Endodermal cell (in vitro differentiated cells): ENCODE measurements around the gene CEACAM1. TPM values are rescaled to one million over a fixed set of nuclear protein-coding genes. Genes with fewer than 3 reads are reported as not detected.
"Not testable (repeated sequence)": the region's sequence is repeated elsewhere in the genome, so short reads cannot be mapped to it uniquely, and the experiment has no call there.

Source experiments
- DNase-seq: peaks from one replicate; pipeline ENCODE4 v3.0.0-alpha.2; 2017
- H3K27ac ChIP-seq: 2 replicates; pipeline ENCODE4 v1.5.1; 2013; ENCODE audit warnings: mild to moderate bottlenecking, low read depth, low read length, moderate library complexity
- H3K27me3 ChIP-seq: 2 replicates; pipeline ENCODE4 v1.6.1; 2013; ENCODE audit warnings: mild to moderate bottlenecking, low read length, moderate library complexity; ENCODE audit not compliant: insufficient read depth, control insufficient read depth, poor library complexity, severe bottlenecking
- H3K36me3 ChIP-seq: 2 replicates; pipeline ENCODE4 v1.7.0; 2013; ENCODE audit warnings: mild to moderate bottlenecking, low read length, moderate library complexity; ENCODE audit not compliant: control insufficient read depth, insufficient read depth
- H3K4me1 ChIP-seq: one replicate; pipeline ENCODE4 v1.7.0; 2013; ENCODE audit warnings: low read length; ENCODE audit not compliant: control insufficient read depth, insufficient read depth
- H3K4me3 ChIP-seq: 2 replicates; pipeline ENCODE4 v1.5.1; 2013; ENCODE audit warnings: mild to moderate bottlenecking, low read length, moderate library complexity
- H3K9ac ChIP-seq: 2 replicates; pipeline ENCODE4 v1.6.1; 2013; ENCODE audit warnings: mild to moderate bottlenecking, low read length, moderate library complexity; ENCODE audit not compliant: poor library complexity, severe bottlenecking; ENCODE audit errors: extremely low read depth
- H3K9me3 ChIP-seq: 2 replicates; pipeline ENCODE4 v1.6.1; 2013; ENCODE audit warnings: mild to moderate bottlenecking, low read length, moderate library complexity; ENCODE audit not compliant: control insufficient read depth
- H3K27ac Mint-ChIP-seq: 2 replicates; pipeline ENCODE4 v1.8.0; 2020; ENCODE audit warnings: mixed read lengths
- H3K27me3 Mint-ChIP-seq: 2 replicates; pipeline ENCODE4 v1.8.0; 2021; ENCODE audit warnings: mild to moderate bottlenecking, mixed read lengths; ENCODE audit not compliant: insufficient read depth
- H3K36me3 Mint-ChIP-seq: 2 replicates; pipeline ENCODE4 v1.8.0; 2020; ENCODE audit warnings: low read depth, mixed read lengths
- H3K4me1 Mint-ChIP-seq: 2 replicates; pipeline ENCODE4 v1.8.0; 2020; ENCODE audit warnings: mixed read lengths
- H3K4me3 Mint-ChIP-seq: 2 replicates; pipeline ENCODE4 v1.8.0; 2020; ENCODE audit warnings: mild to moderate bottlenecking, moderate library complexity, mixed read lengths
- H3K9me3 Mint-ChIP-seq: 2 replicates; pipeline ENCODE4 v1.8.0; 2020; ENCODE audit warnings: mild to moderate bottlenecking, mixed read lengths
- CTCF ChIP-seq: fragments of 200-600 bp; sonication (generic); conservative IDR thresholded peaks from 2 replicates; pipeline ENCODE4 v1.5.0; 2021; ENCODE audit warnings: antibody characterized with exemption, mild to moderate bottlenecking
- WGBS, 2 experiments: methylation state at CpG; one replicate each; pipeline versions ENCODE4 v1.1.5 to v1.1.7; 2013; ENCODE audit warnings: missing lambda C conversion rate in 2 of 2, mixed read lengths in 1 of 2; ENCODE audit not compliant: insufficient coverage in 1 of 2, insufficient read length in 1 of 2; 5-methylcytosine and 5-hydroxymethylcytosine counted together
- total RNA-seq, 2 donors: library from RNA; stranded (reverse); fragmentation: NEBNext Ultra II Directional in 1 of 2; extraction: Animal tissue kit (Norgen Biotek cat#: 25700) in 1 of 2; gene quantifications; 2 replicates in 1 of 2; 3 replicates in 1 of 2; pipeline ENCODE4 v1.2.1, GENCODE V29; 2021

The CEACAM1 gene
- total RNA-seq, 2 donors from 2014 or later, result 1.0 to 1.5 TPM

GRCh38 chr19:42538841-42539709 lies 10.8 kb upstream of the CEACAM1 start:
- Histone ChIP-seq H3K27me3 (no peaks in the 10 kb centered on the region), H3K36me3 (no peaks in the 10 kb centered on the region), H3K4me1 (no peaks in the 10 kb centered on the region), H3K9ac (no peak overlapping the region), H3K9me3 (no peaks in the 10 kb centered on the region), H3K27ac (no peak overlapping the region), H3K4me3 (no peak overlapping the region)
- TF ChIP-seq CTCF, result no peak
- no peak overlapping the region for H3K27ac Mint-ChIP-seq
- H3K4me1 Mint-ChIP-seq, result peaks cover 20% of the 10 kb centered on the region
- no peaks in the 10 kb centered on the region for H3K36me3 Mint-ChIP-seq
- H3K27me3 Mint-ChIP-seq, result no peaks in the 10 kb centered on the region
- WGBS, 2 experiments, result 88 to 90% methylated on average over 6 to 7 of the region's 7 CpGs
- H3K9me3 Mint-ChIP-seq, result no peaks in the 10 kb centered on the region
- H3K4me3 Mint-ChIP-seq, result no peak overlapping the region
- DNase-seq, result no peak

- H3K27ac ChIP-seq, H3K9me3 Mint-ChIP-seq, H3K9ac ChIP-seq, H3K4me3 Mint-ChIP-seq, H3K27ac Mint-ChIP-seq, H3K36me3 Mint-ChIP-seq, H3K9me3 ChIP-seq, H3K27me3 Mint-ChIP-seq, H3K4me3 ChIP-seq, H3K36me3 ChIP-seq, H3K4me1 ChIP-seq, DNase-seq, H3K27me3 ChIP-seq: not testable (repeated sequence)
- 92 to 100% methylated on average over 1 to 2 of the region's 2 CpGs for WGBS, 2 experiments
- H3K4me1 Mint-ChIP-seq, result peaks cover 18% of the 10 kb centered on the region
Observed at GRCh38 chr19:42535276-42535675, 7.0 kb upstream of the CEACAM1 start.

- Histone ChIP-seq H3K4me3 (no peak overlapping the region), H3K36me3 (no peaks in the 10 kb centered on the region), H3K27ac (no peak overlapping the region), H3K9me3 (no peaks in the 10 kb centered on the region), H3K27me3 (no peaks in the 10 kb centered on the region), H3K9ac (no peak overlapping the region), H3K4me1 (no peaks in the 10 kb centered on the region)
- Mint-ChIP-seq H3K4me3 (no peak overlapping the region), H3K9me3 (no peaks in the 10 kb centered on the region), H3K27me3 (no peaks in the 10 kb centered on the region), H3K4me1 (peaks cover 11% of the 10 kb centered on the region), H3K36me3 (peaks cover 2% of the 10 kb centered on the region), H3K27ac (no peak overlapping the region)
- no peak for DNase-seq
- no peak for TF ChIP-seq CTCF
Observed at GRCh38 chr19:42534391-42534790, 6.1 kb upstream of the CEACAM1 start.

- no peak overlapping the region for H3K27ac ChIP-seq
- Mint-ChIP-seq H3K27ac (no peak overlapping the region), H3K4me1 (peaks cover 13% of the 10 kb centered on the region), H3K36me3 (peaks cover 2% of the 10 kb centered on the region), H3K4me3 (no peak overlapping the region), H3K9me3 (no peaks in the 10 kb centered on the region), H3K27me3 (no peaks in the 10 kb centered on the region)
- no peaks in the 10 kb centered on the region for H3K9me3 ChIP-seq
- H3K4me3 ChIP-seq, result no peak overlapping the region
- H3K9ac ChIP-seq, result no peak overlapping the region
- 92 to 96% methylated on average over 2 of the region's 2 CpGs for WGBS, 2 experiments
- H3K27me3 ChIP-seq, result no peaks in the 10 kb centered on the region
- H3K4me1 ChIP-seq, result peaks cover 2% of the 10 kb centered on the region
- no peak for DNase-seq
- TF ChIP-seq CTCF, result no peak
- H3K36me3 ChIP-seq, result no peaks in the 10 kb centered on the region
Observed at GRCh38 chr19:42532891-42533290, 4.6 kb upstream of the CEACAM1 start.
